Measurements from ENCODE around the gene PARP2. TPM values are rescaled to one million over a fixed set of nuclear protein-coding genes. Genes with fewer than 3 reads are reported as not detected.

The PARP2 gene
- total RNA-seq, 1 donor from 2014 or later = 50.7 TPM

DNA sequence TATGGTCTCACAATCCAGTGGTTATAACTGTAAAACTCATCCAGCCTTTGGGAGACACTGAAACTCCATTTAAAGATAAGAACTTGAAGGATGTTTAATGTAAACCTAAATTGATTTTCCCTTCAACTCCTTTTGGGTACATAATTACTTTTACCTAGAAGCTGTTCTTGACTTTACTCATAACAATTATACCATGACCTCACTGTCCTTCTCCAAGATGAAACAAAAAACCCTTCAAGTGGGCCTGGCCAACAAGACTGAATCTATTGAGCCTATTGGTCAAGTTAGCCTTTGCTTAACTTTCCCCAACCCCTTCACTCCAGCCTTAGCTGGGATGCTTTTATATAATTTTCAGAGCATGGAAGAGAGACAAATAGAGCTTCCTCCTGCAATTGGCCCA, 22.5 kb downstream of the PARP2 start:
- no peak overlapping the region for H3K4me3 Mint-ChIP-seq
- H3K27ac Mint-ChIP-seq (ENCODE audit: unreplicated experiment) = no peak overlapping the region
- H3K9me3 Mint-ChIP-seq = peaks cover 2% of the 10 kb centered on the region
- DNase-seq (ENCODE audit: low read depth, low spot score) = no peak
- TF ChIP-seq, protein P1, sequence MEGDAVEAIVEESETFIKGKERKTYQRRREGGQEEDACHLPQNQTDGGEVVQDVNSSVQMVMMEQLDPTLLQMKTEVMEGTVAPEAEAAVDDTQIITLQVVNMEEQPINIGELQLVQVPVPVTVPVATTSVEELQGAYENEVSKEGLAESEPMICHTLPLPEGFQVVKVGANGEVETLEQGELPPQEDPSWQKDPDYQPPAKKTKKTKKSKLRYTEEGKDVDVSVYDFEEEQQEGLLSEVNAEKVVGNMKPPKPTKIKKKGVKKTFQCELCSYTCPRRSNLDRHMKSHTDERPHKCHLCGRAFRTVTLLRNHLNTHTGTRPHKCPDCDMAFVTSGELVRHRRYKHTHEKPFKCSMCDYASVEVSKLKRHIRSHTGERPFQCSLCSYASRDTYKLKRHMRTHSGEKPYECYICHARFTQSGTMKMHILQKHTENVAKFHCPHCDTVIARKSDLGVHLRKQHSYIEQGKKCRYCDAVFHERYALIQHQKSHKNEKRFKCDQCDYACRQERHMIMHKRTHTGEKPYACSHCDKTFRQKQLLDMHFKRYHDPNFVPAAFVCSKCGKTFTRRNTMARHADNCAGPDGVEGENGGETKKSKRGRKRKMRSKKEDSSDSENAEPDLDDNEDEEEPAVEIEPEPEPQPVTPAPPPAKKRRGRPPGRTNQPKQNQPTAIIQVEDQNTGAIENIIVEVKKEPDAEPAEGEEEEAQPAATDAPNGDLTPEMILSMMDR (conservative IDR thresholded peaks at IDR 0.05) = no peak
- H3K36me3 Mint-ChIP-seq (ENCODE audit: low read depth) = peaks cover 20% of the 10 kb centered on the region
- H3K27me3 Mint-ChIP-seq (ENCODE audit: low read depth) = no peaks in the 10 kb centered on the region
- no peaks in the 10 kb centered on the region for H3K4me1 Mint-ChIP-seq

DNA sequence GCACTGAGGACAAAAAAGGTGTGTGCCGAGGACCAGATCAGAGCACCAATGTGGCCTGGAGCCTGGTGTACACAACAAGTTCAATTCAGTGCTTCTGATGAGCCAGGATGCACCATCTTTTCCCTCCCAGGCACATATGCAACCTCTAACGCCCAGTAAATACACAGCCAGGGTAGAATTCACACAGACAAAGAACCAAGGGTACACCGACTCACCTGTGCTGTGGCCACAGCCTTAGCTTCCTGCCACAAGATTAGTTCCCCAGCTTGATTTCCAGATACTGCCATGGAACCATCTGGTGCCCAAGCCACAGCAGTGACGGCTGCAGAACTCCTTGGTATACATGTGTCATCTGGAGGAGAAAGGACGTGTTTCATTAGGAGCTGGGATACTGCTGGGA, 29.4 kb downstream of the PARP2 start:
- Mint-ChIP-seq H3K4me3 (no peak overlapping the region), H3K27ac (ENCODE audit: unreplicated experiment) (no peak overlapping the region), H3K36me3 (ENCODE audit: low read depth) (peaks cover 27% of the 10 kb centered on the region), H3K27me3 (ENCODE audit: low read depth) (no peaks in the 10 kb centered on the region), H3K9me3 (peaks cover 2% of the 10 kb centered on the region), H3K4me1 (no peaks in the 10 kb centered on the region)
- TF ChIP-seq, protein P1 (conservative IDR thresholded peaks at IDR 0.05) = no peak
- DNase-seq (ENCODE audit: low read depth, low spot score) = no peak

DNA sequence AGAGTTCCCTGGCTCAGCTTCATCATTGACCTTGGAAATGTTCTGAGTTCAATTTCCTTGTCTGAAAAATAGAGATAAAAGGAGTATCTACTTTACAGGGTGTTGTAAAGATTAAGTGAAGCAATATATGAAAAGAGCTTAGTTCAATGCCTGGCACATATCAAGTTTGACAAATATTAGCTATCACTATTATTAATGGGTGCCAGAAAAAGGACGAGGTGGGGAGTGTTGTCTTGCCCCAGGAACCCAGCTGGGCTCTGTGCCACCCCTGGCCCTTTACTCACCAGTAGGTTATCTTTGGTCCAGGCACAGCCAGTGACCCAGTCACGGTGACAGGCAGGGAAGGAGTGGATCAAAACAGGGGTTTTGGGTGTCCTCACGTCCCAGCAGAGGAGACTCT, 32.0 kb downstream of the PARP2 start:
- Mint-ChIP-seq H3K27ac (ENCODE audit: unreplicated experiment) (no peak overlapping the region), H3K9me3 (no peaks in the 10 kb centered on the region), H3K27me3 (ENCODE audit: low read depth) (no peaks in the 10 kb centered on the region), H3K4me3 (no peak overlapping the region), H3K36me3 (ENCODE audit: low read depth) (peaks cover 14% of the 10 kb centered on the region), H3K4me1 (no peaks in the 10 kb centered on the region)
- TF ChIP-seq, protein P1 (conservative IDR thresholded peaks at IDR 0.05) = no peak
- no peak for DNase-seq (ENCODE audit: low read depth, low spot score)

DNA sequence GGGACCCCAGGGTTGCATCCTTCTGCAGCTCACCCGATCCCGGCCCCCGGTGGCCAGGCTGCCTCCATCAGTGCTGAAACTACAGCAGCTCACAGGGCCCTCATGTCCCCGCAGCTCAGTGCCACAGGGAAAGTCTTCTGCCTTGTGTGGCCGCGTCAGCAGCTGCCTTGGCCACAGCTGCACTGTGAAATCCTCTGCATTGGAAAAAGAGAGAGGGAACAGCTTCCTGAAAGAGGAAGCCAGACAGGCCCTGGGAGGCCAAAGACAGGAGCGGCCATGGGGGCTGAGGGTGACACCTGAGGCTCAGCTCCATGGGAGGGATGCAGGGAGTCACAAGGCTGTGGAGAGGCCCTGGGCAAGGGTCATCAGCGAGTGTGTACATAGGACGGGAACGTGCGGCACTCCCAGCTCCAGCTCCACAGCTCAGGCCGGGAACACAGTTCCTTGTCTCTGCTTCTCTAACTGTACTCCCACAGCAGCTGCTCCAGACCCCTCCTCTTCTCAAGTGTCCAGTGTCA, 32.7 kb downstream of the PARP2 start:
- DNase-seq (ENCODE audit: low read depth, low spot score) = no peak
- no peaks in the 10 kb centered on the region for H3K9me3 Mint-ChIP-seq
- H3K4me3 Mint-ChIP-seq = no peak overlapping the region
- peaks cover 11% of the 10 kb centered on the region for H3K36me3 Mint-ChIP-seq (ENCODE audit: low read depth)
- no peaks in the 10 kb centered on the region for H3K27me3 Mint-ChIP-seq (ENCODE audit: low read depth)
- no peaks in the 10 kb centered on the region for H3K4me1 Mint-ChIP-seq
- peak overlapping the region; percentile 24 for H3K27ac Mint-ChIP-seq (ENCODE audit: unreplicated experiment)
- TF ChIP-seq, protein P1 (conservative IDR thresholded peaks at IDR 0.05) = no peak

DNA sequence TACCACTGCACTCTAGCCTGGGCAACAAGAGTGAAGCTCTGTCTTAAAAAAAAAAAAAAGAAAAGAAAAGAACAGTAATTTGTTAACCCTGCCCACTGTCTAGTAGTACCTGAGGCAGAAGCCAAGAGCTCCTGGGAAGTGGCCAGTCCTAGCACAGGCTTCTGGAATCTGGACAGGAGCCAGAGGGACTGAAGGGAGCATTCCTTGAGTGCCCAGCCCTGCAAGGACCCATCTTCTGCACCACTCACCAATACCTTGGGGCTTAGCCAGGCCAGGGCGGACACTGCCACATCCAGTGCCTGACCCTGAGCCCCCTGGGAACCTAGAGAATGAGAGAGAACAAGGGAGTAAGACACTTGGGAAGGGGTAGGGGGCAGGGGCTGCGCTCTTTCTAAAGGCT, 33.7 kb downstream of the PARP2 start:
- TF ChIP-seq, protein P1 (conservative IDR thresholded peaks at IDR 0.05) = no peak
- Mint-ChIP-seq H3K36me3 (ENCODE audit: low read depth) (peaks cover 6% of the 10 kb centered on the region), H3K4me3 (no peak overlapping the region), H3K4me1 (no peaks in the 10 kb centered on the region), H3K27ac (ENCODE audit: unreplicated experiment) (no peak overlapping the region), H3K27me3 (ENCODE audit: low read depth) (no peaks in the 10 kb centered on the region), H3K9me3 (no peaks in the 10 kb centered on the region)
- DNase-seq (ENCODE audit: low read depth, low spot score) = no peak
